Measurements from ENCODE around the gene TMEM14B. TPM values are rescaled to one million over a fixed set of nuclear protein-coding genes. Genes with fewer than 3 reads are reported as not detected.

Gene TMEM14B
- total and polyA plus RNA-seq, 2 donors (not counting 3 experiments of a cell fraction or from before 2014, with no cell fraction given), result 58.2 to 73.1 TPM

DNA sequence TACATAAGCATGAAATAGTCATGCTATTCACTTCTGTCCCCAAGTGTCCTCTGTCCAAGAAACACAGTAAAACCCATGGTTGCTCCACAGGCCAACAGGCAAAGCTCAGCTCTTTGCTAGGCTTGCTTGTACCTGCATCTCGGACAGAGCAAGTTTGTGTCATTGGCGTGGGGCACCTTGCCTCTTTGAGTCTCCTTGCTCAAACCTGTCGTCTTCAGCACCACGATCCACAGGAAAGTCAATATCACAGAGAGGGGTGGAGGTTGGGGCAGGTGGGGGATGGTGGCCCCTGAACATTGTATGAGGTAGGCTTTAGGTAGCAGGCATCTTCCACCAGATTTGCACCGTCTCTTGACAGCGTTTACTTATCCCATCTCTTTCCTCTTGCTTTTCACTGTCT lies 4.1 kb upstream of the TMEM14B start:
- H3K9me3 ChIP-seq (replicated peaks; ENCODE audit: control insufficient read depth, insufficient read depth, low read length), result no peaks in the 10 kb centered on the region
- H3K9ac ChIP-seq (replicated peaks; ENCODE audit: extremely low read depth, insufficient read depth, low read length), result no peak overlapping the region
- peaks cover 12% of the 10 kb centered on the region for H3K4me1 ChIP-seq (ENCODE audit: control insufficient read depth, extremely low read depth, insufficient read depth, low read length)
- no peaks in the 10 kb centered on the region for H4K20me1 ChIP-seq (replicated peaks; ENCODE audit: control insufficient read depth, extremely low read depth, insufficient read depth, low read length)
- no TSS peak for BruUV-seq (replicated peaks)
- no peaks in the 10 kb centered on the region for H3K9me1 ChIP-seq (replicated peaks; ENCODE audit: control insufficient read depth, extremely low read depth, insufficient read depth, low read length)
- ChIA-PET POLR2A (interaction anchor here (1.0 kb wide), 1 partner anchor 13 kb away, joined by 3 read pairs; no protein-coding TSS in a partner anchor), CTCF (interaction anchor here (1.2 to 1.8 kb wide), 2 partner anchors 14 to 16 kb away, joined by 4 read pairs; no protein-coding TSS in a partner anchor)
- H2AFZ ChIP-seq (ENCODE audit: low read depth, low read length), result no peak overlapping the region
- H3K36me3 ChIP-seq (ENCODE audit: control insufficient read depth in 2 of 2, extremely low read depth in 1 of 2, insufficient read depth in 2 of 2, low read length in 2 of 2), result no peaks in the 10 kb centered on the region
- intact Hi-C loops (cut with micrococcal nuclease), result no loop called here
- TF ChIP-seq, protein P1, sequence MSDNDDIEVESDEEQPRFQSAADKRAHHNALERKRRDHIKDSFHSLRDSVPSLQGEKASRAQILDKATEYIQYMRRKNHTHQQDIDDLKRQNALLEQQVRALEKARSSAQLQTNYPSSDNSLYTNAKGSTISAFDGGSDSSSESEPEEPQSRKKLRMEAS (IDR thresholded peaks at IDR 0.05; ENCODE audit: insufficient read depth, insufficient read length), result no peak
- TF ChIP-seq, protein P2, sequence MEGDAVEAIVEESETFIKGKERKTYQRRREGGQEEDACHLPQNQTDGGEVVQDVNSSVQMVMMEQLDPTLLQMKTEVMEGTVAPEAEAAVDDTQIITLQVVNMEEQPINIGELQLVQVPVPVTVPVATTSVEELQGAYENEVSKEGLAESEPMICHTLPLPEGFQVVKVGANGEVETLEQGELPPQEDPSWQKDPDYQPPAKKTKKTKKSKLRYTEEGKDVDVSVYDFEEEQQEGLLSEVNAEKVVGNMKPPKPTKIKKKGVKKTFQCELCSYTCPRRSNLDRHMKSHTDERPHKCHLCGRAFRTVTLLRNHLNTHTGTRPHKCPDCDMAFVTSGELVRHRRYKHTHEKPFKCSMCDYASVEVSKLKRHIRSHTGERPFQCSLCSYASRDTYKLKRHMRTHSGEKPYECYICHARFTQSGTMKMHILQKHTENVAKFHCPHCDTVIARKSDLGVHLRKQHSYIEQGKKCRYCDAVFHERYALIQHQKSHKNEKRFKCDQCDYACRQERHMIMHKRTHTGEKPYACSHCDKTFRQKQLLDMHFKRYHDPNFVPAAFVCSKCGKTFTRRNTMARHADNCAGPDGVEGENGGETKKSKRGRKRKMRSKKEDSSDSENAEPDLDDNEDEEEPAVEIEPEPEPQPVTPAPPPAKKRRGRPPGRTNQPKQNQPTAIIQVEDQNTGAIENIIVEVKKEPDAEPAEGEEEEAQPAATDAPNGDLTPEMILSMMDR (IDR thresholded peaks at IDR 0.05; ENCODE audit: extremely low read depth in 1 of 2, insufficient read depth in 1 of 2, low read depth in 1 of 2, low read length in 2 of 2), result no peak
- TF ChIP-seq POLR2AphosphoS5 (IDR thresholded peaks at IDR 0.05; ENCODE audit: insufficient read depth, low read depth, low read length), result no peak
- no peak for TF ChIP-seq MYC (IDR thresholded peaks at IDR 0.05; ENCODE audit: low read depth, low read length)
- TF ChIP-seq JUN (IDR thresholded peaks at IDR 0.05; ENCODE audit: borderline replicate concordance, insufficient read depth, insufficient read length, low read depth), result no peak
- no peak for TF ChIP-seq FOS (IDR thresholded peaks at IDR 0.05; ENCODE audit: borderline replicate concordance, insufficient read depth, low read length)
- no peak for TF ChIP-seq POLR2A (IDR thresholded peaks at IDR 0.05; ENCODE audit: low read depth, low read length)
- no peak for TF ChIP-seq GATA2 (IDR thresholded peaks at IDR 0.05; ENCODE audit: insufficient read depth, insufficient read length, low read depth, low read length)
- no peak for TF ChIP-seq EZH2 (IDR thresholded peaks at IDR 0.05; ENCODE audit: borderline replicate concordance, low read depth, low read length, severe bottlenecking)
- peaks cover 8% of the 10 kb centered on the region for H3K79me2 ChIP-seq (ENCODE audit: control insufficient read depth, insufficient read depth, low read length)
- no peak overlapping the region for H3K4me3 ChIP-seq (replicated peaks in 1 of 3; ENCODE audit: insufficient read depth in 1 of 3, low read depth in 1 of 3, low read length in 3 of 3)
- dilution Hi-C loops (cut with MboI; ENCODE audit: extremely low pct_ligation_motif_present, low sequenced_read_pairs), result no loop called here
- H3K4me2 ChIP-seq (ENCODE audit: insufficient read depth, low read length), result no peak overlapping the region
- no peaks in the 10 kb centered on the region for H3K27me3 ChIP-seq (ENCODE audit: control insufficient read depth in 2 of 2, insufficient read depth in 2 of 2, low read length in 2 of 2)
- FAIRE-seq, result no peak
- no peak for DNase-seq (ENCODE audit: low read depth, low spot score)
- H3K27ac ChIP-seq (ENCODE audit: insufficient read depth, low read depth, low read length), result no peak overlapping the region
